Retina (tissue), 1 donor: ENCODE data around the gene ROS1.

ENCODE experiments used
- DNase-seq: peaks from one replicate; pipeline ENCODE4 v3.0.0-alpha.2; 2016

ROS1 gene

GRCh38 chr6:117440706-117441525 is 15.2 kb upstream of the ROS1 start:
- no peak for DNase-seq

- no peak for DNase-seq
Measured at GRCh38 chr6:117432273-117432672, 6.5 kb upstream of the ROS1 start.

GRCh38 chr6:117423754-117424153 is 2.0 kb downstream of the ROS1 start:
- no peak for DNase-seq

GRCh38 chr6:117418320-117418719 is 7.4 kb downstream of the ROS1 start:
- DNase-seq = no peak

- no peak for DNase-seq
Measured at GRCh38 chr6:117417851-117418250, 7.9 kb downstream of the ROS1 start.

GRCh38 chr6:117414770-117415169 is 11.0 kb downstream of the ROS1 start:
- DNase-seq = no peak

GRCh38 chr6:117411474-117411873 is 14.3 kb downstream of the ROS1 start:
- DNase-seq = no peak

- no peak for DNase-seq
Measured at GRCh38 chr6:117409863-117410262, 15.9 kb downstream of the ROS1 start.

- no peak for DNase-seq
Measured at GRCh38 chr6:117409420-117409819, 16.3 kb downstream of the ROS1 start.

- DNase-seq = no peak
Measured at GRCh38 chr6:117404548-117404947, 21.2 kb downstream of the ROS1 start.

- DNase-seq = no peak
Measured at GRCh38 chr6:117401799-117402198, 23.9 kb downstream of the ROS1 start.

- no peak for DNase-seq
Measured at GRCh38 chr6:117399924-117400323, 25.8 kb downstream of the ROS1 start.

- DNase-seq = no peak
Measured at GRCh38 chr6:117399126-117399525, 26.6 kb downstream of the ROS1 start.

- no peak for DNase-seq
Measured at GRCh38 chr6:117397536-117398227, 28.1 kb downstream of the ROS1 start.

GRCh38 chr6:117396228-117396627 is 29.5 kb downstream of the ROS1 start:
- no peak for DNase-seq

GRCh38 chr6:117395164-117395563 is 30.6 kb downstream of the ROS1 start:
- DNase-seq = no peak

GRCh38 chr6:117393045-117393444 is 32.7 kb downstream of the ROS1 start:
- DNase-seq = no peak

GRCh38 chr6:117391874-117392583 is 33.7 kb downstream of the ROS1 start:
- no peak for DNase-seq

- no peak for DNase-seq
Measured at GRCh38 chr6:117389227-117390057, 36.3 kb downstream of the ROS1 start.

- no peak for DNase-seq
Measured at GRCh38 chr6:117387454-117387974, 38.2 kb downstream of the ROS1 start.

- no peak for DNase-seq
Measured at GRCh38 chr6:117384659-117385058, 41.1 kb downstream of the ROS1 start.

- no peak for DNase-seq
Measured at GRCh38 chr6:117381749-117382148, 44.0 kb downstream of the ROS1 start.

- no peak for DNase-seq
Measured at GRCh38 chr6:117380298-117380697, 45.4 kb downstream of the ROS1 start.
